ENCODE measurements around the gene CORIN.

Gene CORIN

DNA sequence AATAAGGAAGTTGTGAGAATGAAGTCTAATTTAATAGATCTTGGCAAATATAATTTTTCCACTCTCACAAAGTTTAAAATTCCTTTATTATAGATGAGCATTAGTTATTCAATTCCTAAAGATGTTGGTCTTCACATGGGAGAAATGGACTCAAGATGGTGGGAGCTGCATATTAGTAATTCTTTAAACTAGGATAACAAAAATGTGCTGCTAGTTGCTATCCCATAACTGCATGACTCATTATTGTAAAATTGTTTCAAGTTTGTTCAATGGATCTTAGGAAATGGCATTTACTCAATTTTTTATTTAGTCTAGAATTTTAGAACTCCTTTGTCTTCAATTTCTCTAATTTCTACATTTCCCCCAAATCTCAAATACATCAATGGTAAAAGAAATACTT lies 197.0 kb downstream of the CORIN start:
- Histone ChIP-seq H2AFZ (ENCODE audit: low read length) (no peak overlapping the region), H3F3A (ENCODE audit: insufficient read depth, low read length) (no peaks in the 10 kb centered on the region), H3K4me2 (ENCODE audit: low read depth, low read length) (no peak overlapping the region), H3K4me1 (ENCODE audit: low read length) (no peaks in the 10 kb centered on the region), H3K79me2 (ENCODE audit: low read length) (no peaks in the 10 kb centered on the region), H3K36me3 (replicated peaks; ENCODE audit: insufficient read depth, low read length) (no peaks in the 10 kb centered on the region), H3K9ac (ENCODE audit: low read length) (no peak overlapping the region), H3K27me3 (replicated peaks; ENCODE audit: insufficient read depth, low read length) (no peaks in the 10 kb centered on the region), H3K4me3 (ENCODE audit: low read length) (no peak overlapping the region), H3K9me3 (replicated peaks; ENCODE audit: insufficient read depth, low read length) (no peaks in the 10 kb centered on the region), H4K20me1 (ENCODE audit: insufficient read depth, low read length) (no peaks in the 10 kb centered on the region), H3K9me2 (replicated peaks; ENCODE audit: insufficient read depth, low read length) (no peaks in the 10 kb centered on the region), H3K27ac (ENCODE audit: low read length) (no peak overlapping the region)
- TF ChIP-seq EZH2 (optimal IDR thresholded peaks at IDR 0.05; ENCODE audit: low read depth, low read length) (no peak), EZH2phosphoT487 (IDR thresholded peaks at IDR 0.05; ENCODE audit: low read length) (no peak)
- TF ChIP-seq, protein P1, sequence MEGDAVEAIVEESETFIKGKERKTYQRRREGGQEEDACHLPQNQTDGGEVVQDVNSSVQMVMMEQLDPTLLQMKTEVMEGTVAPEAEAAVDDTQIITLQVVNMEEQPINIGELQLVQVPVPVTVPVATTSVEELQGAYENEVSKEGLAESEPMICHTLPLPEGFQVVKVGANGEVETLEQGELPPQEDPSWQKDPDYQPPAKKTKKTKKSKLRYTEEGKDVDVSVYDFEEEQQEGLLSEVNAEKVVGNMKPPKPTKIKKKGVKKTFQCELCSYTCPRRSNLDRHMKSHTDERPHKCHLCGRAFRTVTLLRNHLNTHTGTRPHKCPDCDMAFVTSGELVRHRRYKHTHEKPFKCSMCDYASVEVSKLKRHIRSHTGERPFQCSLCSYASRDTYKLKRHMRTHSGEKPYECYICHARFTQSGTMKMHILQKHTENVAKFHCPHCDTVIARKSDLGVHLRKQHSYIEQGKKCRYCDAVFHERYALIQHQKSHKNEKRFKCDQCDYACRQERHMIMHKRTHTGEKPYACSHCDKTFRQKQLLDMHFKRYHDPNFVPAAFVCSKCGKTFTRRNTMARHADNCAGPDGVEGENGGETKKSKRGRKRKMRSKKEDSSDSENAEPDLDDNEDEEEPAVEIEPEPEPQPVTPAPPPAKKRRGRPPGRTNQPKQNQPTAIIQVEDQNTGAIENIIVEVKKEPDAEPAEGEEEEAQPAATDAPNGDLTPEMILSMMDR (IDR thresholded peaks at IDR 0.05; ENCODE audit: low read length): no peak
- DNase-seq: no peak

DNA sequence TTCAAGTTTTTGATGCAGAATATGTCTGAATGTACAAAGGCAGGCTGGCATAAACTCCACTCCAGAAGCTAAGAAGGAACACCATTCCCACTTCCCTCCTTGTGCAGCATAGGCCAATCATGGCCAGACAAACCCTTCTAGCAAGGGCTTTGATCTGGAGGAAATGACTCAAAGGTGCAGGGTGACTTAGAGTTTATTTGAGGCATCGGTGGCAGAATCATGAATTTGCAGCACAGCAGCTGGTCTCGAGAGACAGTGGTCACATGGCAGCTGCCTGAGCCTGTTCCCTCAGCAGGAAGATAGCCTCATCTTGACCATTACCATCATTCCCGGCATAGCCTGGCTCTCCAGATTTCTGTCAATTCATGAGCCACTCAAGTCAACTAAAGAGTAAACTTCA lies 198.3 kb downstream of the CORIN start:
- TF ChIP-seq, protein P1 (IDR thresholded peaks at IDR 0.05; ENCODE audit: low read length): no peak
- TF ChIP-seq EZH2phosphoT487 (IDR thresholded peaks at IDR 0.05; ENCODE audit: low read length) (no peak), EZH2 (optimal IDR thresholded peaks at IDR 0.05; ENCODE audit: low read depth, low read length) (no peak)
- Histone ChIP-seq H3K4me2 (ENCODE audit: low read depth, low read length) (no peak overlapping the region), H3K79me2 (ENCODE audit: low read length) (no peaks in the 10 kb centered on the region), H3K9me3 (replicated peaks; ENCODE audit: insufficient read depth, low read length) (no peaks in the 10 kb centered on the region), H3F3A (ENCODE audit: insufficient read depth, low read length) (no peaks in the 10 kb centered on the region), H3K9me2 (replicated peaks; ENCODE audit: insufficient read depth, low read length) (no peaks in the 10 kb centered on the region), H2AFZ (ENCODE audit: low read length) (no peak overlapping the region), H3K4me1 (ENCODE audit: low read length) (no peaks in the 10 kb centered on the region), H3K4me3 (ENCODE audit: low read length) (no peak overlapping the region), H3K27me3 (replicated peaks; ENCODE audit: insufficient read depth, low read length) (no peaks in the 10 kb centered on the region), H3K36me3 (replicated peaks; ENCODE audit: insufficient read depth, low read length) (no peaks in the 10 kb centered on the region), H3K27ac (ENCODE audit: low read length) (no peak overlapping the region), H4K20me1 (ENCODE audit: insufficient read depth, low read length) (no peaks in the 10 kb centered on the region), H3K9ac (ENCODE audit: low read length) (no peak overlapping the region)
- DNase-seq: no peak

DNA sequence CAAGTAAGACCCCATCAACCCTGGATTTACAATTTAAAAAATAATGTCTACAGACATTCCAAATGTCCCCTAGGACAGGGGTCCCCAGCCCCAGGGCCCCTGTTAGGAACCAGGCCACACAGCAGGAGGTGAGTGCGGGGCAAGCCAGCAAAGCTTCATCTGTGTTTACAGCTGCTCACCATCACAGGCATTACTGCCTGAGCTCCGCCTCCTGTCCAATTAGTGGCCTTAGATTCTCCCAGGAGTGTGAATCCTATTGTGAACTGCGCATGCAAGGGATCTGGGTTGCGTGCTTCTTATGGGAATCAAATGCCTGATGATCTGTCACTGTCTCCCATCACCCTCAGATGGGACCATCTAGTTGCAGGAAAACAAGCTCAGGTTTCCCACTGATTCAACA lies 206.7 kb downstream of the CORIN start:
- no peaks in the 10 kb centered on the region for H3K4me1 ChIP-seq (ENCODE audit: low read length)

More for the DNA sequence above, 206.7 kb downstream of the CORIN start:
- H3K79me2 ChIP-seq (ENCODE audit: low read length): no peaks in the 10 kb centered on the region
- H2AFZ ChIP-seq (ENCODE audit: low read length): no peak overlapping the region
- no peak overlapping the region for H3K9ac ChIP-seq (ENCODE audit: low read length)
- H3K36me3 ChIP-seq (replicated peaks; ENCODE audit: insufficient read depth, low read length): no peaks in the 10 kb centered on the region
- no peak overlapping the region for H3K4me3 ChIP-seq (ENCODE audit: low read length)
- no peak overlapping the region for H3K27ac ChIP-seq (ENCODE audit: low read length)
- TF ChIP-seq EZH2 (optimal IDR thresholded peaks at IDR 0.05; ENCODE audit: low read depth, low read length) (no peak), EZH2phosphoT487 (IDR thresholded peaks at IDR 0.05; ENCODE audit: low read length) (no peak)
- TF ChIP-seq, protein P1 (IDR thresholded peaks at IDR 0.05; ENCODE audit: low read length): no peak
- no peaks in the 10 kb centered on the region for H4K20me1 ChIP-seq (ENCODE audit: insufficient read depth, low read length)
- no peaks in the 10 kb centered on the region for H3K27me3 ChIP-seq (replicated peaks; ENCODE audit: insufficient read depth, low read length)
- H3F3A ChIP-seq (ENCODE audit: insufficient read depth, low read length): no peaks in the 10 kb centered on the region
- no peak for DNase-seq
- no peak overlapping the region for H3K4me2 ChIP-seq (ENCODE audit: low read depth, low read length)
- no peaks in the 10 kb centered on the region for H3K9me3 ChIP-seq (replicated peaks; ENCODE audit: insufficient read depth, low read length)
- H3K9me2 ChIP-seq (replicated peaks; ENCODE audit: insufficient read depth, low read length): no peaks in the 10 kb centered on the region

Measured in MM.1S (cell line).